Measurements from ENCODE around the gene TMEM126A. TPM values are rescaled to one million over a fixed set of nuclear protein-coding genes. Genes with fewer than 3 reads are reported as not detected.
"Not testable (repeated sequence)": the region's sequence is repeated elsewhere in the genome, so short reads cannot be mapped to it uniquely, and the experiment has no call there.

The TMEM126A gene
- total RNA-seq, 4 donors from 2014 or later = 9.8 to 33.6 (median 28.5) TPM

DNA sequence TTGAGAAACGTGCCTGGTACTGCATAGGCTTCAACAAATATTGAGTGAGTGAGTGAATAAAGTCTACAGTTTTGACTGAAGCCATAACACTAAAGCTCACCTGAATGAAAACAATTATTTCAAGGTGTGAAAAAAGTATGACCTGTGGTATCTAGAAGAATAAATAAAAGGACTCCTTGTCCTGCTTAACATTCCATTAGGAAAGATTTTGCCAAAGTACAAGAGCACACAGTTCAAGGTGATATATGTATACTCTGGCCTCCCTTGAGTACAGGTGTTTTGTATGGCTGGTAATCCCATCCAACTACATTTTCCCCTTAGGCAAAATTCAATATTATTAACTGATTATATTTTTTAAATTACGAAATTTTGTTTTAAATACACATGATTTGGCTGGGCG, 18.9 kb downstream of the TMEM126A start:
- Histone ChIP-seq H3K4me3 (no peak overlapping the region), H3K4me1 (peaks cover 0 to 23% (median 11%) of the 10 kb centered on the region in 4 donors), H3K27me3 (no peaks in the 10 kb centered on the region), H3K36me3 (no peaks in the 10 kb centered on the region), H3K27ac (no peak overlapping the region), H3K9me3 (no peaks in the 10 kb centered on the region)
- no peak for DNase-seq (ENCODE audit: low spot score in 2 of 2)
- WGBS, 2 donors = 92% methylated on average over 3 of the region's 3 CpGs
- no peak for TF ChIP-seq EP300 (IDR thresholded peaks at IDR 0.05)
- TF ChIP-seq POLR2A (IDR thresholded peaks at IDR 0.05) = no peak
- TF ChIP-seq, protein P1, sequence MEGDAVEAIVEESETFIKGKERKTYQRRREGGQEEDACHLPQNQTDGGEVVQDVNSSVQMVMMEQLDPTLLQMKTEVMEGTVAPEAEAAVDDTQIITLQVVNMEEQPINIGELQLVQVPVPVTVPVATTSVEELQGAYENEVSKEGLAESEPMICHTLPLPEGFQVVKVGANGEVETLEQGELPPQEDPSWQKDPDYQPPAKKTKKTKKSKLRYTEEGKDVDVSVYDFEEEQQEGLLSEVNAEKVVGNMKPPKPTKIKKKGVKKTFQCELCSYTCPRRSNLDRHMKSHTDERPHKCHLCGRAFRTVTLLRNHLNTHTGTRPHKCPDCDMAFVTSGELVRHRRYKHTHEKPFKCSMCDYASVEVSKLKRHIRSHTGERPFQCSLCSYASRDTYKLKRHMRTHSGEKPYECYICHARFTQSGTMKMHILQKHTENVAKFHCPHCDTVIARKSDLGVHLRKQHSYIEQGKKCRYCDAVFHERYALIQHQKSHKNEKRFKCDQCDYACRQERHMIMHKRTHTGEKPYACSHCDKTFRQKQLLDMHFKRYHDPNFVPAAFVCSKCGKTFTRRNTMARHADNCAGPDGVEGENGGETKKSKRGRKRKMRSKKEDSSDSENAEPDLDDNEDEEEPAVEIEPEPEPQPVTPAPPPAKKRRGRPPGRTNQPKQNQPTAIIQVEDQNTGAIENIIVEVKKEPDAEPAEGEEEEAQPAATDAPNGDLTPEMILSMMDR (IDR thresholded peaks at IDR 0.05) = no peak

DNA sequence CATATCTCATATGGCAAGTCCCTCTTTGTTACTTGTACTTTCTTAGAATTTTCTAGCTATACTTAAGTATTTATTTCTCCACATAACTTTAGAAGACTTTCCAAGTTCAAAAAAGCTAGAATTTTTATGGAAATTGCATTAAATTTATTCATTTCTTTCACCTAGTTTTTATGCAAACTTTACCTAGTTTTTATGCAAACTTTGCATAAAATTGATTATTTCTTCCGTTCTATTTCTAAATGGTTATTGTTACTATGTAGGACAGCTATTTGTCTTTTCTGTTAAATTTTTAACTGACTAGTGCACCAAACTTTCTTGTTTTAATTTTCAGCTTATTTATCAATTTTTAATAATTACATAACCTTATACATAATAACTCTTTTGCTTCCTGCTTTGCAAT, 20.4 kb downstream of the TMEM126A start:
- 94 to 95% methylated on average over 1 of the region's 1 CpG for WGBS, 2 donors
- Histone ChIP-seq H3K27ac (no peak overlapping the region), H3K36me3 (no peaks in the 10 kb centered on the region), H3K4me3 (no peak overlapping the region), H3K27me3 (no peaks in the 10 kb centered on the region), H3K9me3 (no peaks in the 10 kb centered on the region), H3K4me1 (peaks cover 0 to 8% (median 1%) of the 10 kb centered on the region in 4 donors)
- no peak for TF ChIP-seq EP300 (IDR thresholded peaks at IDR 0.05)
- no peak for TF ChIP-seq POLR2A (IDR thresholded peaks at IDR 0.05)
- TF ChIP-seq, protein P1 (IDR thresholded peaks at IDR 0.05) = no peak
- no peak for DNase-seq (ENCODE audit: low spot score in 2 of 2)

DNA sequence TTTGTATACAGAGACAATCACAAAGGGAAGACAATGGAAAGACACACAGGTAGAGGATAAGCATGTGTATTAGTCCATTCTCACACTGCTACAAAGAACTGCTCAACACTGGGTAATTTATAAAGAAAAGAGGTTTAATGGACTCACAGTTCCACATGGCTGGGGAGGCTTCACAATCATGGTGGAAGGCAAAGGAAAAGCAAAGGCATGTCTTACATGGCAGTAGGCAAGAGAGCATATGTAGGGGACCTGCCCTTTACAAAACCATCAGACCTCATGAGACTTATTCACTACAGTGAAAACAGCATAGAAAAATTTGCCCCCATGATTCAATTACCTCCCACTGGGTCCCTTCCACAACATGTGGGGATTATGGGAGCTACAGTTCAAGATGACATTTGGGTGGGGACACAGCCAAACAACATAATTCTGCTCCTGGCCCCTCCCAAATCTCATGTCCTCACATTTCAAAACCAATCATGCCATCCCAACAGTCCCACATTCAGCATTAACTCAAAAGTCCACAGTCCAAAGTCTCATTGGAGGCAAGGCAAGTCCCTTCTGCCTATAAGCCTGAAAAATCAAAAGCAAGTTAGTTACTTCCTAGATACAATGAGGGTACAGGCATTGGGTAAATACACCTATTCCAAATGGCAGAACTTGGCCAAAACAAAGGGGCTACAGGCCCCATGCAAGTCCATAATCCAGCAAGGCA, 23.3 kb downstream of the TMEM126A start:
- not testable (repeated sequence) for H3K9me3 ChIP-seq; H3K4me3 ChIP-seq; H3K27me3 ChIP-seq; H3K27ac ChIP-seq; DNase-seq (ENCODE audit: low spot score in 2 of 2); H3K36me3 ChIP-seq; H3K4me1 ChIP-seq

DNA sequence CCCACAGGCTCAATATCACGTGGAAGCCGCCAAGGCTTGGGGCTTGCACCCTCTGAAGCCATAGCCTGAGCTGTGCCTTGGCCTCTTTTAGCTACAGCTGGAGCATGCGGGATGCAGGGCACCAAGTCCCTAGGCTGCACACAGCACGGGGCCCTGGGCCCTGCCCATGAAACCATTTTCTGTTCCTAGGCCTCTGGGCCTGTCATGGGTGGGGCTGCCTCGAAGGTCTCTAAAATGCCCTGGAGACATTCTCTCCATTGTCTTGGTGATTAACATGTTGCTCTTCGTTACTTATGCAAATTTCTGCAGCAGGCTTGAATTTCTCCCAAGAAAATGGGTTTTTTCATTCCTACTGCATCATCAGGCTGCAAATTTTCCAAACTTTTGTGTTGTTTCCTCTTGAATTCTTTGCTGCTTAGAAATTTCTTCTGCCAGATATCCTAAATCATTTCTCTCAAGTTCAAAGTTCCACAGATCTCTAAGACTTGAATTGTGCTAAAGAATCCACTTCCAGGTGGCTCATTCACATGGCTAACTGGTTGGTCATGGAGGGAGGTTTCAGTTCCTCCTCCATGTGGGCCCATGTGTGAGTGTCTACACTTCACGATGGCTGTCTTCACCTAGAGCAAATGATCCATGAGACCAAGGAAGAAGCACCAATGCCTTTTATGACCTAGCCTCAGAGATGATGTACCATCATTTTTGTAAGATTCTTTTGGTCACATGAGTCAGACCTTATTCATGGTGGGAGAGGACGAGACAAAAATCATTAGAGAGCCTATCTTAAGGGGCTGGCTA, 24.5 kb downstream of the TMEM126A start:
- WGBS, 2 donors = 80 to 94% methylated on average over 8 of the region's 8 CpGs
- TF ChIP-seq, protein P1 (IDR thresholded peaks at IDR 0.05) = no peak
- TF ChIP-seq POLR2A (IDR thresholded peaks at IDR 0.05) = no peak
- TF ChIP-seq EP300 (IDR thresholded peaks at IDR 0.05) = no peak
- H3K4me1 ChIP-seq = no peaks in the 10 kb centered on the region

DNA sequence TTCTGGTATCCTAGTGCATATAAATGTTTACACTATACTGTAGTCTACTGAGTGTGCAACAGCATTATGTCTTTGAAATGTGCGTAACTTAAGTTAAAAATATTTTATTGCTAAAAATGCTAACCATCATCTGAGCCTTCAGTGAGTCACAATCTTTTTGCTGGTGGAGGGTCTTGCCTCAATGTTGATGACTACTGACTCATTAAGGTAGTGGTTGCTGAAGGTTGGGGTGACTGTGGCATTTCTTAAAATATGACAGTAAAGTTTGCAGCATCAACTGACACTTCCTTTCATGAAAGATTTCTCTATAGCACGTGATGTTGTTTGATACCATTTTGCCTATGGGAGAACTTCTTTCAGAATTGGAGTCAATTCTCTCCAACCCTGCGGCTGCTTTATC, 25.6 kb downstream of the TMEM126A start:
- peaks cover 0 to 8% (median 4%) of the 10 kb centered on the region in 4 donors for H3K9me3 ChIP-seq
- TF ChIP-seq POLR2A (IDR thresholded peaks at IDR 0.05) (no peak), EP300 (IDR thresholded peaks at IDR 0.05) (no peak)
- TF ChIP-seq, protein P1 (IDR thresholded peaks at IDR 0.05) = no peak
- H3K36me3 ChIP-seq = no peaks in the 10 kb centered on the region
- no peaks in the 10 kb centered on the region for H3K27me3 ChIP-seq
- H3K4me1 ChIP-seq = no peaks in the 10 kb centered on the region
- no peak for DNase-seq (ENCODE audit: low spot score in 2 of 2)
- H3K4me3 ChIP-seq = no peak overlapping the region
- H3K27ac ChIP-seq = no peak overlapping the region
- WGBS, 2 donors = 97 to 99% methylated on average over 3 of the region's 3 CpGs

More for the DNA sequence above, 24.5 kb downstream of the TMEM126A start:
- DNase-seq (ENCODE audit: low spot score in 2 of 2) = no peak
- Histone ChIP-seq H3K36me3 (no peaks in the 10 kb centered on the region), H3K27me3 (no peaks in the 10 kb centered on the region), H3K4me3 (no peak overlapping the region), H3K27ac (no peak overlapping the region), H3K9me3 (peaks cover 0 to 8% (median 4%) of the 10 kb centered on the region in 4 donors)
